Measurements from ENCODE around the gene MYOM3.
A peak's percentile ranks its signal among the peaks of the same experiment; 100 is the strongest.

MYOM3 gene

DNA sequence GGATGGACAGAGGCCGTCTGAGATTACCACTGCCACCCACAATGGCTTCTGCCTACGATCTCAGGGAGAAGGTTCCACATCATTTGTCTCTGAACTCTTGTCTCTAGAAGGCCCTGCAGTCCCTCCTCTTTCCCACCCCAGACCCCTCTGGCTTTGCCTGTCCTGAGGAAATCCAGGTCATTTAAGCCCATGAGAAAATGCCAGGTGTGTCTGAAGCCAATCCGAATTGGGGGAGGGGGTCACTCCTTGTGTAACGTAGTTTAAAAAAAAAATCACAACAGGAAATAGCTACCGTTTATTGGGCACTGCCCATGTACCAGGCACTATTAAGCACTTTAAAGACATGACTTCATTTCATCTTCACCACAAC lies 7.5 kb upstream of the MYOM3 start:
- no peak for DNase-seq
- intact Hi-C loops (cut with DNase I), result no loop called here

GRCh38 chr1:24118410-24119242 lies 6.7 kb upstream of the MYOM3 start:
- intact Hi-C loops (cut with DNase I), result no loop called here
- no peak for DNase-seq

GRCh38 chr1:24117722-24118409 lies 5.9 kb upstream of the MYOM3 start:
- intact Hi-C loops (cut with DNase I), result no loop called here
- no peak for DNase-seq

- intact Hi-C loops (cut with DNase I), result no loop called here
- no peak for DNase-seq
Observed at GRCh38 chr1:24117132-24117531, 5.2 kb upstream of the MYOM3 start.

- intact Hi-C loops (cut with DNase I), result no loop called here
- DNase-seq, result no peak
Observed at GRCh38 chr1:24114753-24115152, 2.8 kb upstream of the MYOM3 start.

DNA sequence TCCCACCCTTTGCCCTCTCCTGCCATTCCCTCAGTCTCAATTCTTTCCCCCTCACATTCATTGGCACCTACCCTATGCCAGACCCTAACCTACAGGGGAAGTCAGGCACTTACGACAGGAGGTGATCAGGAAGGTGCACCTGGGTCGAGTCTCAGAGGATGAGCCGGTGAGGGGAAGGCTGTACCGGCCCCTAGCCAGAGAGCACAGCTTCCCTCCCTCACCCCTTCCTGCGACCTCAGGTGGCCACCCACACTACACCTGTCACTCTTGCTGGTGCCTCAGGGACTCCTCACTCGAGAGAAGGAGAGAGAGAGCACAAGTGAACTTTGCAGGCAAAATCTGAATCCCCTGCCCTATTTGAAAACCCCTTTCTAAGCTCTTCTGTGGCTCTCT lies 1.7 kb upstream of the MYOM3 start:
- no peak for DNase-seq
- intact Hi-C loops (cut with DNase I), result no loop called here

GRCh38 chr1:24111262-24111995 lies 506 bp downstream of the MYOM3 start:
- DNase-seq, result no peak
- intact Hi-C loops (cut with DNase I), result no loop called here

GRCh38 chr1:24110642-24111261 lies 1.2 kb downstream of the MYOM3 start:
- no peak for DNase-seq
- intact Hi-C loops (cut with DNase I), result no loop called here

DNA sequence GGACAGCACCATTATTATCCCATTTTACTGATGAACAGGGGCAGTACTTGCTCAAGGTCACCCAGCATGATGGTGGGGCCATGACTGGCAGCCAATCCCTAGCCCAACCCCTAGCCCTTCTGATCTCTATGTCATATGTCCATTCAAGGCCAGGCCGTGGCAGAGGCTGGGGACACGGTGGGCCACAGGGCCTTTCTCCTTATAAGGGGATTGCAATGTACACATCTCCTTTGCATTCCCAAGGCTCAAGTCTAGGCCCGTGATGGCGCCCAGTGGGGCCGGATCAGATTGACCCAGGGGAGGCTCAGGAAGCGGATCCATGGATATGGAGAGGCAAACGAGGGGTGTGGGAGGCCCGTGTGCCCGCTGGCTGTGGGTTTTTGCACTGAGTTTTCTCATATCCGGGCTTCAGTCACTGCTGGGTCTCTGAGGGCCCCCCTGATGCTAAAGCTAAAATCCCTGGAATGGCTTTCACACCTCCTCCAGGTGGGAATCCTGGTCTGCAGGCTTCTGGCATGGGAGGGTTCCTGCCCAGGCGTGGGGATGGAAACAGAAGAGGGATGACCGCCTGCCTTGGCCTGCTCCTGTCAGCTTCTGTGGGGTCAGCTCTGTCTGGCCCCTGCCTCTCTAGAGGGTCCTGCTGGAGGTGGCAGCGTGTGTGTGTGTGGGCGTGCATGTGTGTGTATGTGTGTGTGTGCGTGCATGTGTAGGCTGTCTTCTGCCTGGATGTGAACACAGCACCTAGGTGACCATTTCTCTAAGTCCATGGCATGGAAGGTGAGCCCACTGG lies 2.1 kb downstream of the MYOM3 start:
- DNase-seq, result no peak
- intact Hi-C loops (cut with DNase I), result no loop called here

DNA sequence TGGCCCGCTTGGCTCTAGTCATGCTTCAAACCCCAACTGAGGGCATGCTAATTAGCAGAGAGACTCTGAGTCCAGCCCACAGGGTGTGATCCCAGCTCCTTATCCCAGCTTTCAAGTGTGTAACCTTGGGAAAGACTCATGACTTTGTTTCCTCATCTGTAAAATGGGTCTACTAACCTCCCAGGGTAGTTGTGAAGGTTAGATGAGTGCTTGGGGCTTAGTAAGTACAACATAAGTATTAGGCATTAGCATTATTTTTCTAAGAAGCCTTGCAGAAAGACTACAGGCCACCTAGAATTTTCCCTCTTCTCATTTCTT lies 2.8 kb downstream of the MYOM3 start:
- no peak for DNase-seq
- intact Hi-C loops (cut with DNase I), result no loop called here

DNA sequence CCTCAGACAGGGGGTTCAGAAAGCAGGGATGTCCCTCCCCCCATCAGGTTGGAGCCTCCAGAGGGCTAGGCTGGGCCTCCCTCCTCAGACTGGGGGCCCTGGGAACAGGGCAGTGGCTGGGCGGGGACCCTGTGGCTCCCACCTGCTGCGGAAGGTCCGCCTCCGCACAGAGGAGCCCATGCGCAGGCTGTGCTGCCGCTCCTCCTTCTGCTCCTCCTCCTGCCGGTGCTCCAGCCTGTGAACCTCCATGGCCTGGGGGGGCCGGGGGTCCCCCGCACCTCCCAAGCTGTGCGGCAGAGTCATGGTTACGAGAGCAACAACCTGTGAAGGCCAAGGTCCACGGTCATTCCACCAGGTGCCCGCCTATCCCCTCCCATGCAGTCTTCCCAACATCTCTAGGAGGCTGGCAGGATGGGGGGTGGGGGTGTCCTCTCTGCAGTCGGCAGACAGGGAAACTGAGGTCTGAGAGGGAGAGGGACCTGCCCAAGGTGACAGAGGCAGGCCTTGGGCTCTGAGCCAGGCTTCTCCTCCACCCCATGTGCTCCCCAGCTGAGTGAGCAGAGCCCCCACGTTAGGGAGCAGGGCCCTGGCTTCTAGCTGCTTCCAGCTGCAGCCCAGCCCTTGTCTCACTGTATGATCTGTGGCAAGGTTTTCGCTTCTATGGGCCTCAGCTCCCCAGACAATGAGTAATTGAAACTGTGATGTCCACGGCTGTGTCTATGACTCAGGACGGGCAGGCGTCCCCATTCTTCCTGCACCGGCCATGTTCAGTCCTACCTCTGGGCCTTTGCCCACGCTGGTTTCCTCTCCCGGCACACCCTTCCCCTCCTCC lies 3.4 kb downstream of the MYOM3 start:
- no peak for DNase-seq

GRCh38 chr1:24107462-24108138 lies 4.3 kb downstream of the MYOM3 start:
- intact Hi-C loops (cut with DNase I), result no loop called here
- DNase-seq, result no peak

More for the DNA sequence above, 3.4 kb downstream of the MYOM3 start:
- intact Hi-C loops (cut with DNase I), result no loop called here

- no peak for DNase-seq
- intact Hi-C loops (cut with DNase I), result no loop called here
Observed at GRCh38 chr1:24105368-24106160, 6.4 kb downstream of the MYOM3 start.

GRCh38 chr1:24104854-24105253 lies 7.1 kb downstream of the MYOM3 start:
- DNase-seq, result no peak
- intact Hi-C loops (cut with DNase I), result no loop called here

DNA sequence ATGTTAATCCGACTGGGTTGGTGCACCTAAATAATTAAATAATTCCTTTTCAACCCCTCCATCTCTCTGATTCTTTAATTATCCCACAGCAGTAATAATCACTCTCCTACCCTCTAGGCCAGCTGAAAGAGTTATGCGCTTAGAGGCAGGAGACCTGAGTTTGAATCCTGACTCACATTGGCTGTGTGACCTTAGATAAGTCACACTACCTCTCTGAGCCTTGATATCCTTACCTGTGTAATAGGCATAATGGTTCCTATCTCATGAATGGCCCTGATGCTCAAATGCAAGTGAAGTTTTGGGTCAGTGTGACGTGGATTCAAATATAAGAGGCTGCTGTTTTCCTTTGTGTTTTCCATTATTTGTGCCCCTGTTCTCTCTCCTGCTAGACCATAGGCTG lies 8.1 kb downstream of the MYOM3 start:
- intact Hi-C loops (cut with DNase I), result no loop called here
- DNase-seq, result no peak

DNA sequence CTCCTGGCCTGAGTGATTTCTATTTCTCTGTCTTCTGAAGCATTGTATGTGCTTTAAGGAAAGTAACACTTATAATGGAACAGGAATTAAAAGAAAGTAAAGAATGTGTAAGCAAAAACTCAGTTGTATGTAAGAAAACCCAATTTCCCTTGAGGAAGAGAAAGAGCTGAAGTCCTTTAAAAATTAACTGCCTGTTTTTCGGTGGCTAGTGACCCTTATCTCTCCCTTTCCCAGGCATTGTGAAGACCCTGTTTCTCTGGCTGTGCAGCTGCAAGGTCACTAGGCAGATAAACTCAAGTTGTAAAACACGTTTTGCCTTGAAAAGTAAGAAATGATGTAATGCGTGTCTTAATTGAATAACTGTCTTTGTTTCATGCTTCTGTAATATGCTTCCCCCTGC lies 8.5 kb downstream of the MYOM3 start:
- intact Hi-C loops (cut with DNase I), result no loop called here
- no peak for DNase-seq

DNA sequence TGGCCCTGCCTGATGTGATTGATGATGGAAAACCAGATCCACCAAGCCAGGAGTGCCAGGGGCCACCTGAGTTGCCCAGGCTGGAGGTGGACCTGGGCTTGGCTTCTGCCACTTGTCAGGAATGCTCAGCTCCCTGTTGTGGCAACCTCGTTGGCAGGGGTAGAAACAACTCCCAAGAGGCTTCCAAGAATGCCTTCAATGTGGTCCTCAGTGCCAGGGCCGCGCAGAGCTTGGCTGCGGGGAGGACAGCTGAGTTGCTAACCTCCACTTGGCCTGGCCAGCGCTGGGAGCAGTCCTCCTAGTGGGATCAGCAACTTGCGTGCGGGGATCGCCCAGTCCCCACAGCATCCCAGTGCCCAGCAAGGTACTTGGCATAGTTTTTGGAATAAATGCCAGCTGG lies 9.0 kb downstream of the MYOM3 start:
- peak in 5 of 42 donors; percentile 5 to 18 (median 16) for DNase-seq
- intact Hi-C loops (cut with DNase I), result no loop called here

Data from head of caudate nucleus (tissue), 42 donors.